GM23338 (cell line): ENCODE results near the gene CATSPERZ. TPM values are rescaled to one million over a fixed set of nuclear protein-coding genes. Genes with fewer than 3 reads are reported as not detected.

ENCODE experiments used
- ATAC-seq: fragments of 200-7000 bp; cut with Tn5 transposase; 3 replicates; pipeline ENCODE4 v1.9.1; 2020
- DNase-seq: peaks from one replicate; pipeline ENCODE4 v3.0.0-alpha.2; 2015; ENCODE audit warnings: low spot score
- H2AFZ ChIP-seq: fragments of 200-600 bp; sonication (generic); 2 replicates; pipeline ENCODE4 v1.8.0; 2016; ENCODE audit warnings: antibody characterized with exemption, mild to moderate bottlenecking, moderate library complexity
- H3F3A ChIP-seq: fragments of 200-600 bp; sonication (generic); replicated peaks from 2 replicates; pipeline ENCODE4 v1.8.0; 2017; ENCODE audit warnings: antibody characterized with exemption, mixed run types, low read depth
- H3K27ac ChIP-seq: fragments of 200-600 bp; sonication (generic); 2 replicates; pipeline ENCODE4 v1.6.1; 2016; ENCODE audit warnings: low read depth
- H3K27me3 ChIP-seq: fragments of 200-600 bp; sonication (generic); 2 replicates; pipeline ENCODE4 v1.8.0; 2016; ENCODE audit warnings: mild to moderate bottlenecking, mixed run types, moderate library complexity; ENCODE audit not compliant: insufficient read depth
- H3K36me3 ChIP-seq: fragments of 200-600 bp; sonication (generic); 2 replicates; pipeline ENCODE4 v1.8.0; 2016; ENCODE audit warnings: mild to moderate bottlenecking; ENCODE audit not compliant: insufficient read depth
- H3K4me1 ChIP-seq: fragments of 200-600 bp; sonication (generic); 2 replicates; pipeline ENCODE4 v1.8.0; 2016; ENCODE audit warnings: mild to moderate bottlenecking, moderate library complexity; ENCODE audit not compliant: insufficient read depth
- H3K4me2 ChIP-seq: fragments of 200-600 bp; sonication (generic); 2 replicates; pipeline ENCODE4 v1.7.1; 2017; ENCODE audit warnings: mixed run types
- H3K4me3 ChIP-seq: fragments of 200-600 bp; sonication (generic); 2 replicates; pipeline ENCODE4 v1.6.1; 2016; ENCODE audit warnings: mixed run types
- H3K79me2 ChIP-seq: fragments of 200-600 bp; sonication (generic); replicated peaks from 2 replicates; pipeline ENCODE4 v1.8.0; 2017; ENCODE audit warnings: mild to moderate bottlenecking; ENCODE audit not compliant: insufficient read depth
- H3K9me2 ChIP-seq: fragments of 200-600 bp; sonication (generic); 2 replicates; pipeline ENCODE4 v1.8.0; 2017; ENCODE audit not compliant: insufficient read depth
- H4K20me1 ChIP-seq: fragments of 200-600 bp; sonication (generic); replicated peaks from 2 replicates; pipeline ENCODE4 v1.8.0; 2017; ENCODE audit warnings: mild to moderate bottlenecking; ENCODE audit not compliant: insufficient read depth
- H3K27ac Mint-ChIP-seq: 2 replicates; pipeline ENCODE4 v1.8.0; 2020; ENCODE audit warnings: inconsistent platforms, mild to moderate bottlenecking, moderate library complexity, mixed read lengths
- H3K27me3 Mint-ChIP-seq: 3 replicates; pipeline ENCODE4 v1.8.0; 2022; ENCODE audit warnings: low read depth, mild to moderate bottlenecking, moderate library complexity, mixed read lengths, inconsistent platforms; ENCODE audit not compliant: insufficient read depth, poor library complexity
- H3K36me3 Mint-ChIP-seq: 3 replicates; pipeline ENCODE4 v1.8.0; 2021; ENCODE audit warnings: low read depth, mild to moderate bottlenecking, inconsistent platforms, moderate library complexity, mixed read lengths
- H3K4me1 Mint-ChIP-seq: 3 replicates; pipeline ENCODE4 v1.8.0; 2020; ENCODE audit warnings: mild to moderate bottlenecking, inconsistent platforms, mixed read lengths
- H3K4me3 Mint-ChIP-seq: 3 replicates; pipeline ENCODE4 v1.8.0; 2021; ENCODE audit warnings: moderate library complexity, mild to moderate bottlenecking, inconsistent platforms, mixed read lengths
- H3K9me3 Mint-ChIP-seq: 3 replicates; pipeline ENCODE4 v1.8.0; 2020; ENCODE audit warnings: moderate library complexity, mild to moderate bottlenecking, inconsistent platforms, mixed read lengths
- CREB1 ChIP-seq: fragments of 250-450 bp; sonication (Bioruptor Pico); IDR thresholded peaks from 2 replicates; pipeline ENCODE4 v1.5.0; 2020; ENCODE audit warnings: low read depth, mild to moderate bottlenecking, moderate library complexity
- CTCF ChIP-seq, 2 experiments: fragments of 200-600 bp in 1 of 2; sonication (generic) in 1 of 2; conservative IDR thresholded peaks; 2 replicates each; pipeline versions ENCODE4 v1.5.1 to v1.6.1; 2016 to 2017; ENCODE audit warnings: antibody characterized with exemption in 2 of 2, low read depth in 2 of 2, mild to moderate bottlenecking in 2 of 2, moderate library complexity in 1 of 2
- ETS1 ChIP-seq: IDR thresholded peaks from 2 replicates; pipeline ENCODE4 v1.6.1; 2016; ENCODE audit warnings: antibody characterized with exemption
- EZH2 ChIP-seq: fragments of 200-600 bp; sonication (generic); IDR thresholded peaks from one replicate; pipeline ENCODE4 v1.8.0; 2017; ENCODE audit warnings: antibody characterized with exemption, mild to moderate bottlenecking, low read depth; ENCODE audit not compliant: unreplicated experiment
- EZH2phosphoT487 ChIP-seq: fragments of 200-600 bp; sonication (generic); IDR thresholded peaks from one replicate; pipeline ENCODE4 v1.8.1; 2018; ENCODE audit warnings: antibody characterized with exemption; ENCODE audit not compliant: unreplicated experiment
- JUNB ChIP-seq: IDR thresholded peaks from one replicate; pipeline ENCODE4 v1.6.1; 2016; ENCODE audit warnings: antibody characterized with exemption; ENCODE audit not compliant: unreplicated experiment
- NANOG ChIP-seq: IDR thresholded peaks from 2 replicates; pipeline ENCODE4 v1.6.1; 2016; ENCODE audit warnings: antibody characterized with exemption, borderline replicate concordance
- POLR2AphosphoS5 ChIP-seq: IDR thresholded peaks from 2 replicates; pipeline ENCODE4 v1.6.1; 2016; ENCODE audit warnings: antibody characterized with exemption, low read depth
- REST ChIP-seq: IDR thresholded peaks from one replicate; pipeline ENCODE4 v1.6.1; 2018; ENCODE audit warnings: antibody characterized with exemption; ENCODE audit not compliant: unreplicated experiment
- STAT1 ChIP-seq: IDR thresholded peaks from one replicate; pipeline ENCODE4 v1.6.1; 2016; ENCODE audit warnings: antibody characterized with exemption; ENCODE audit not compliant: unreplicated experiment
- ZNF114 ChIP-seq: fragments of 250-450 bp; sonication (Bioruptor Pico); IDR thresholded peaks from 2 replicates; pipeline ENCODE4 v1.5.0; 2020; ENCODE audit warnings: mild to moderate bottlenecking, moderate library complexity
- ZNF331 ChIP-seq: fragments of 250-450 bp; sonication (Bioruptor Pico); IDR thresholded peaks from 2 replicates; pipeline ENCODE4 v1.5.0; 2020; ENCODE audit warnings: low read depth, mild to moderate bottlenecking, moderate library complexity
- ZNF462 ChIP-seq: fragments of 250-450 bp; sonication (Bioruptor Pico); IDR thresholded peaks from 2 replicates; pipeline ENCODE4 v1.5.0; 2020; ENCODE audit warnings: mild to moderate bottlenecking, moderate library complexity
- polyA plus RNA-seq: library from polyadenylated mRNA; unstranded; fragments of >200 nt; fragmentation: Nextera tagmentation; extraction: Ambion mirVana; gene quantifications from 2 replicates; pipeline ENCODE4 v1.2.1, GENCODE V29; 2016
- total RNA-seq: library from RNA; depleted of rRNA; stranded (reverse); fragments of >200 nt; shearing (Covaris generic); gene quantifications from 2 replicates; pipeline ENCODE4 v1.2.3, GENCODE V29; 2014

Gene CATSPERZ
- total and polyA plus RNA-seq, 2 experiments from 2014 or later, result 0.99 TPM; not detected in 1

- peaks cover 13% of the 10 kb centered on the region for H4K20me1 ChIP-seq
- H3F3A ChIP-seq, result peaks cover 9% of the 10 kb centered on the region; the same call in 1 of the 2 replicates
- ATAC-seq, result peak; percentile 57
- H3K4me2 ChIP-seq, result peak within 1 kb of the TSS; percentile 78
- Mint-ChIP-seq H3K36me3 (no peaks in the 10 kb centered on the region; the same call in 2 of the 3 replicates), H3K9me3 (no peaks in the 10 kb centered on the region; the same call in 1 of the 3 replicates), H3K4me1 (peaks cover 9% of the 10 kb centered on the region), H3K27ac (no peak within 1 kb of the TSS), H3K4me3 (peak within 1 kb of the TSS; percentile 69), H3K27me3 (peaks cover 74% of the 10 kb centered on the region)
- peaks cover 83% of the 10 kb centered on the region for H3K27me3 ChIP-seq
- DNase-seq, result peak; percentile 54
- no peaks in the 10 kb centered on the region for H3K79me2 ChIP-seq
- TF ChIP-seq CTCF (conservative IDR thresholded peaks at IDR 0.05; ENCODE audit: low read depth in 2 of 2) (no peak), REST (no peak), NANOG (no peak), ZNF114 (CRISPR knock-in tag) (no peak), EZH2phosphoT487 (peak; percentile 64), STAT1 (no peak), POLR2AphosphoS5 (no peak), ZNF331 (CRISPR knock-in tag) (no peak), EZH2 (peak; percentile 87), JUNB (no peak), ETS1 (no peak), CREB1 (CRISPR knock-in tag) (no peak), ZNF462 (CRISPR knock-in tag) (no peak)
- H3K4me1 ChIP-seq, result peaks cover 2% of the 10 kb centered on the region; the same call in 1 of the 2 replicates
- peak within 1 kb of the TSS; percentile 59 for H3K4me3 ChIP-seq
- H3K27ac ChIP-seq, result no peak within 1 kb of the TSS
- H3K9me2 ChIP-seq, result no peaks in the 10 kb centered on the region
- no peak within 1 kb of the TSS for H2AFZ ChIP-seq
- H3K36me3 ChIP-seq, result no peaks in the 10 kb centered on the region
These were observed 8.9 kb upstream of the CATSPERZ start, which contains the start of gene KCNK4 for GRCh38 chr11:64291262-64291751. KCNK4 (plus strand) TSS chr11:64291302; CDS start chr11:64293019, 1,717 bp downstream.
